SK-N-SH treated with all-trans-retinoic acid at 6 μM for 48 hours (cell line): Measurements from ENCODE around the gene BEND5.

Experiments used
- ATAC-seq: fragments of 200-7000 bp; cut with Tn5 transposase; 3 replicates; pipeline ENCODE4 v1.9.1; 2020; ENCODE audit warnings: mild to moderate bottlenecking, moderate library complexity
- ARNTL ChIP-seq: fragments of 450-650 bp; formaldehyde crosslinking; IDR thresholded peaks from 2 replicates; pipeline ENCODE4 v1.5.0; 2020; ENCODE audit warnings: low read depth, mild to moderate bottlenecking, moderate library complexity, borderline replicate concordance
- BACH2 ChIP-seq: fragments of 250-450 bp; sonication (Bioruptor Pico); IDR thresholded peaks from 2 replicates; pipeline ENCODE4 v1.9.0; 2021; ENCODE audit warnings: mild to moderate bottlenecking, borderline replicate concordance
- CSDC2 ChIP-seq: fragments of 250-450 bp; sonication (Bioruptor Pico); IDR thresholded peaks from 2 replicates; pipeline ENCODE4 v1.5.0; 2020; ENCODE audit warnings: mild to moderate bottlenecking, moderate library complexity
- ESRRG ChIP-seq: fragments of 250-450 bp; sonication (Bioruptor Pico); IDR thresholded peaks from 2 replicates; pipeline ENCODE4 v1.6.1; 2021; ENCODE audit warnings: mild to moderate bottlenecking
- GLIS3 ChIP-seq: fragments of 250-450 bp; sonication (Bioruptor Pico); IDR thresholded peaks from 2 replicates; pipeline ENCODE4 v1.5.0; 2020; ENCODE audit warnings: mild to moderate bottlenecking, moderate library complexity
- ISL1 ChIP-seq: fragments of 250-450 bp; sonication (Bioruptor Pico); IDR thresholded peaks from 2 replicates; pipeline ENCODE4 v2.1.2; 2022; ENCODE audit warnings: mild to moderate bottlenecking, moderate library complexity
- OSR1 ChIP-seq: fragments of 250-450 bp; sonication (Bioruptor Pico); IDR thresholded peaks from 2 replicates; pipeline ENCODE4 v1.8.0; 2022; ENCODE audit warnings: moderate library complexity, mild to moderate bottlenecking, inconsistent platforms
- PATZ1 ChIP-seq: fragments of 250-450 bp; sonication (Bioruptor Pico); IDR thresholded peaks from 2 replicates; pipeline ENCODE4 v1.8.0; 2020; ENCODE audit warnings: mild to moderate bottlenecking, moderate library complexity, borderline replicate concordance
- POU6F1 ChIP-seq: fragments of 250-450 bp; sonication (Bioruptor Pico); IDR thresholded peaks from 2 replicates; pipeline ENCODE4 v1.8.0; 2021; ENCODE audit warnings: low read depth, mild to moderate bottlenecking, moderate library complexity, borderline replicate concordance
- PPARA ChIP-seq: fragments of 250-450 bp; sonication (Bioruptor Pico); IDR thresholded peaks from 2 replicates; pipeline ENCODE4 v1.5.0; 2020; ENCODE audit warnings: mild to moderate bottlenecking, borderline replicate concordance
- RARB ChIP-seq: fragments of 250-450 bp; sonication (Bioruptor Pico); IDR thresholded peaks from 2 replicates; pipeline ENCODE4 v1.8.0; 2021; ENCODE audit warnings: mild to moderate bottlenecking, moderate library complexity
- TCF4 ChIP-seq: fragments of 250-450 bp; sonication (Bioruptor Pico); IDR thresholded peaks from 2 replicates; pipeline ENCODE4 v1.8.0; 2021; ENCODE audit warnings: mild to moderate bottlenecking, moderate library complexity, borderline replicate concordance
- ZC3H10 ChIP-seq: fragments of 250-450 bp; sonication (Bioruptor Pico); IDR thresholded peaks from 2 replicates; pipeline ENCODE4 v1.5.1; 2021; ENCODE audit warnings: mild to moderate bottlenecking, moderate library complexity
- ZFP3 ChIP-seq: fragments of 250-450 bp; sonication (Bioruptor Pico); IDR thresholded peaks from 2 replicates; pipeline ENCODE4 v1.5.0; 2020; ENCODE audit warnings: mild to moderate bottlenecking, moderate library complexity
- ZFP30 ChIP-seq: fragments of 450-650 bp; formaldehyde crosslinking; IDR thresholded peaks from 2 replicates; pipeline ENCODE4 v1.5.0; 2022; ENCODE audit warnings: mild to moderate bottlenecking, moderate library complexity
- ZNF565 ChIP-seq: fragments of 450-650 bp; formaldehyde crosslinking; conservative IDR thresholded peaks from 2 replicates; pipeline ENCODE4 v1.5.0; 2020; ENCODE audit warnings: low read depth, mild to moderate bottlenecking, moderate library complexity
- ZNF70 ChIP-seq: fragments of 450-650 bp; formaldehyde crosslinking; IDR thresholded peaks from 2 replicates; pipeline ENCODE4 v1.5.0; 2020; ENCODE audit warnings: mild to moderate bottlenecking, moderate library complexity
- ZNF8 ChIP-seq: fragments of 450-650 bp; formaldehyde crosslinking; IDR thresholded peaks from 2 replicates; pipeline ENCODE4 v1.5.0; 2020; ENCODE audit warnings: mild to moderate bottlenecking, moderate library complexity
- TF ChIP-seq, protein P1 (sequence below): fragments of 250-450 bp; sonication (Bioruptor Pico); IDR thresholded peaks from 2 replicates; pipeline ENCODE4 v1.5.0; 2020; ENCODE audit warnings: mild to moderate bottlenecking, moderate library complexity
- TF ChIP-seq, protein P2 (sequence below): fragments of 250-450 bp; sonication (Bioruptor Pico); IDR thresholded peaks from 2 replicates; pipeline ENCODE4 v1.5.1; 2020; ENCODE audit warnings: low read depth, mild to moderate bottlenecking, moderate library complexity
- TF ChIP-seq, protein P3 (sequence below): fragments of 250-450 bp; sonication (Bioruptor Pico); IDR thresholded peaks from 2 replicates; pipeline ENCODE4 v1.5.1; 2021; ENCODE audit warnings: mild to moderate bottlenecking, moderate library complexity

The BEND5 gene

GRCh38 chr1:48756683-48757316, 19.9 kb downstream of the BEND5 start:
- no peak for TF ChIP-seq ZC3H10
- no peak for TF ChIP-seq ZNF8 (CRISPR knock-in tag)
- no peak for TF ChIP-seq ZFP3 (CRISPR knock-in tag)
- TF ChIP-seq ISL1 (CRISPR knock-in tag) = no peak
- TF ChIP-seq CSDC2 (CRISPR knock-in tag) = no peak
- TF ChIP-seq BACH2 (CRISPR knock-in tag) = no peak

DNA sequence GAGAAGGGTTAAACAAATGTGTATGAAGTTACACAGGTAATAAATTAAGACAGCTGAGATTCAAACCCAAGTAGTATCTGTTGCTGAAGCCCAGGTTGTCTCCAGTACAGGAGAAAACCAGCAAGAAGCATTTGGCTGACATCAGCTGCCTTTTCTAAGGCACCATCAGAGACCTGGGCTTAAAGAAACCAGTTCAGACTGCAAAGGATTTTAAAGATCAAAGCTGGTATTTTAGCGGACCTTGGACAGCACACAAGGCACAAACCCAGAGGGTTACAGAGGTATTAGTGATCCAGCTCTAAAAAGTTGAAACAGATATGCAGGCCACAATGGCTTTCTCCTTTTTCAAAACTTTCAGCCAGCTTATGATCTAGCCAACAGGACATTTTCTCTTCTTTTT, 23.4 kb downstream of the BEND5 start:
- no peak for ATAC-seq
- TF ChIP-seq ESRRG (CRISPR knock-in tag) = no peak
- no peak for TF ChIP-seq POU6F1
- TF ChIP-seq ZFP30 (CRISPR knock-in tag) = no peak
- TF ChIP-seq ZNF8 (CRISPR knock-in tag) = no peak
- no peak for TF ChIP-seq ISL1 (CRISPR knock-in tag)
- TF ChIP-seq, all 23 proteins: peak for 0

More at GRCh38 chr1:48756683-48757316, 19.9 kb downstream of the BEND5 start:
- no peak for ATAC-seq

DNA sequence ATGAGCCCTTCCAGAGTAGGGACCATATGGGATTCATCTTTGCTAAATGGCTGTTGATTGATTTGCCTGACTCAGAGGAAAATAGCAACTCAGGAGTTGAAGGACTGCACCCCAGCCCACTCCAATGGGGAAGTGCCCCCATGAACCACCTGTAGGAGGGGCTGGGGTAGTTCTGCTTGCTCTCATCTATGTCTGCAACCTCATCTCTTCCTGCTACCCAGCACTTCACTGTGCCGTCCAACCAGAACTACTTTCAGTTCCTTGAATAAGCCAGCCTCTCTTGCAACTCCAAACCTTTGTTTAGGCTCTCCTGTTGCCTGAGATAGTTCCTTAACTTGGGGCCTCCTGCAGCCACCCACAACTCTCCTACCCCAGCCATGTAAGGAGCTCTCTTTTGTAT, 26.6 kb downstream of the BEND5 start:
- ATAC-seq = no peak

GRCh38 chr1:48749068-48749467, 27.6 kb downstream of the BEND5 start:
- no peak for ATAC-seq
- TF ChIP-seq CSDC2 (CRISPR knock-in tag) = no peak
- no peak for TF ChIP-seq POU6F1
- TF ChIP-seq GLIS3 (CRISPR knock-in tag) = no peak
- TF ChIP-seq TCF4 = no peak
- TF ChIP-seq, protein P1, sequence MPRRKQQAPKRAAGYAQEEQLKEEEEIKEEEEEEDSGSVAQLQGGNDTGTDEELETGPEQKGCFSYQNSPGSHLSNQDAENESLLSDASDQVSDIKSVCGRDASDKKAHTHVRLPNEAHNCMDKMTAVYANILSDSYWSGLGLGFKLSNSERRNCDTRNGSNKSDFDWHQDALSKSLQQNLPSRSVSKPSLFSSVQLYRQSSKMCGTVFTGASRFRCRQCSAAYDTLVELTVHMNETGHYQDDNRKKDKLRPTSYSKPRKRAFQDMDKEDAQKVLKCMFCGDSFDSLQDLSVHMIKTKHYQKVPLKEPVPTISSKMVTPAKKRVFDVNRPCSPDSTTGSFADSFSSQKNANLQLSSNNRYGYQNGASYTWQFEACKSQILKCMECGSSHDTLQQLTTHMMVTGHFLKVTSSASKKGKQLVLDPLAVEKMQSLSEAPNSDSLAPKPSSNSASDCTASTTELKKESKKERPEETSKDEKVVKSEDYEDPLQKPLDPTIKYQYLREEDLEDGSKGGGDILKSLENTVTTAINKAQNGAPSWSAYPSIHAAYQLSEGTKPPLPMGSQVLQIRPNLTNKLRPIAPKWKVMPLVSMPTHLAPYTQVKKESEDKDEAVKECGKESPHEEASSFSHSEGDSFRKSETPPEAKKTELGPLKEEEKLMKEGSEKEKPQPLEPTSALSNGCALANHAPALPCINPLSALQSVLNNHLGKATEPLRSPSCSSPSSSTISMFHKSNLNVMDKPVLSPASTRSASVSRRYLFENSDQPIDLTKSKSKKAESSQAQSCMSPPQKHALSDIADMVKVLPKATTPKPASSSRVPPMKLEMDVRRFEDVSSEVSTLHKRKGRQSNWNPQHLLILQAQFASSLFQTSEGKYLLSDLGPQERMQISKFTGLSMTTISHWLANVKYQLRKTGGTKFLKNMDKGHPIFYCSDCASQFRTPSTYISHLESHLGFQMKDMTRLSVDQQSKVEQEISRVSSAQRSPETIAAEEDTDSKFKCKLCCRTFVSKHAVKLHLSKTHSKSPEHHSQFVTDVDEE (CRISPR knock-in tag) = no peak
- TF ChIP-seq ZC3H10 = no peak
- TF ChIP-seq ZNF8 (CRISPR knock-in tag) = no peak

More for the DNA sequence above, 26.6 kb downstream of the BEND5 start:
- TF ChIP-seq, protein P2, sequence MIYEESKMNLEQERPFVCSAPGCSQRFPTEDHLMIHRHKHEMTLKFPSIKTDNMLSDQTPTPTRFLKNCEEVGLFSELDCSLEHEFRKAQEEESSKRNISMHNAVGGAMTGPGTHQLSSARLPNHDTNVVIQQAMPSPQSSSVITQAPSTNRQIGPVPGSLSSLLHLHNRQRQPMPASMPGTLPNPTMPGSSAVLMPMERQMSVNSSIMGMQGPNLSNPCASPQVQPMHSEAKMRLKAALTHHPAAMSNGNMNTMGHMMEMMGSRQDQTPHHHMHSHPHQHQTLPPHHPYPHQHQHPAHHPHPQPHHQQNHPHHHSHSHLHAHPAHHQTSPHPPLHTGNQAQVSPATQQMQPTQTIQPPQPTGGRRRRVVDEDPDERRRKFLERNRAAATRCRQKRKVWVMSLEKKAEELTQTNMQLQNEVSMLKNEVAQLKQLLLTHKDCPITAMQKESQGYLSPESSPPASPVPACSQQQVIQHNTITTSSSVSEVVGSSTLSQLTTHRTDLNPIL = no peak
- TF ChIP-seq, protein P3, sequence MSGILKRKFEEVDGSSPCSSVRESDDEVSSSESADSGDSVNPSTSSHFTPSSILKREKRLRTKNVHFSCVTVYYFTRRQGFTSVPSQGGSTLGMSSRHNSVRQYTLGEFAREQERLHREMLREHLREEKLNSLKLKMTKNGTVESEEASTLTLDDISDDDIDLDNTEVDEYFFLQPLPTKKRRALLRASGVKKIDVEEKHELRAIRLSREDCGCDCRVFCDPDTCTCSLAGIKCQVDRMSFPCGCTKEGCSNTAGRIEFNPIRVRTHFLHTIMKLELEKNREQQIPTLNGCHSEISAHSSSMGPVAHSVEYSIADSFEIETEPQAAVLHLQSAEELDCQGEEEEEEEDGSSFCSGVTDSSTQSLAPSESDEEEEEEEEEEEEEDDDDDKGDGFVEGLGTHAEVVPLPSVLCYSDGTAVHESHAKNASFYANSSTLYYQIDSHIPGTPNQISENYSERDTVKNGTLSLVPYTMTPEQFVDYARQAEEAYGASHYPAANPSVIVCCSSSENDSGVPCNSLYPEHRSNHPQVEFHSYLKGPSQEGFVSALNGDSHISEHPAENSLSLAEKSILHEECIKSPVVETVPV (CRISPR knock-in tag) = no peak
- TF ChIP-seq OSR1 (no peak), ZNF70 (CRISPR knock-in tag) (no peak), BACH2 (CRISPR knock-in tag) (no peak), ARNTL (CRISPR knock-in tag) (no peak), ZFP3 (CRISPR knock-in tag) (no peak), ZC3H10 (no peak), PPARA (CRISPR knock-in tag) (no peak), ZNF565 (CRISPR knock-in tag) (no peak), CSDC2 (CRISPR knock-in tag) (no peak), TCF4 (no peak), PATZ1 (CRISPR knock-in tag) (no peak), RARB (CRISPR knock-in tag) (no peak), ESRRG (CRISPR knock-in tag) (no peak)
- TF ChIP-seq, all 23 proteins: peak for 0
